ENCODE results near the gene SCTR. TPM values are rescaled to one million over a fixed set of nuclear protein-coding genes. Genes with fewer than 3 reads are reported as not detected.

Gene SCTR
- total RNA-seq, 1 donor from 2014 or later, result not detected

DNA sequence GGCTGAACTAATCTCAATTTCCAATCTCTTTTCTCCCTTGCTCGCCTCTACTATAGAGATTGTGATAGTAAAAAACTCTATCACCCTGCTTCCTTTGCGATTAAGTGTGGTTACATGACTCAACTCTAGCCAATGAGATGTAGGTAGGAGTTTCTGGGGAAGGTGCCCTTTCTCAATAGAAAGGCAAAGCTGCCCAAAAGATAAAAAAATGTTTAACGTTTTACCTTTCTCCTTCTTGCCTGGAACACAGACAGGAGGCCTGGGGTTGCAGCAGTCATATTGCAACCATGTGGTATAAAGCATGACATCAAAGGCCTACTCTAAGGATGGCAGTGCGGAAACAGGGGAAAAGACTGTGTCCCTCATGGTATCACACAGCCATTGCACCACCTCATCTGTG is 61.1 kb downstream of the SCTR start:
- H3K4me1 Mint-ChIP-seq (ENCODE audit: low read depth), result peaks cover 7% of the 10 kb centered on the region
- H3K36me3 Mint-ChIP-seq (ENCODE audit: low read depth), result no peaks in the 10 kb centered on the region
- H3K27me3 Mint-ChIP-seq (ENCODE audit: low read depth), result peaks cover 22% of the 10 kb centered on the region
- no peak for DNase-seq (ENCODE audit: low spot score)
- H3K4me3 Mint-ChIP-seq (ENCODE audit: unreplicated experiment), result no peak overlapping the region
- no peak overlapping the region for H3K27ac Mint-ChIP-seq (ENCODE audit: unreplicated experiment)
- TF ChIP-seq, protein P1, sequence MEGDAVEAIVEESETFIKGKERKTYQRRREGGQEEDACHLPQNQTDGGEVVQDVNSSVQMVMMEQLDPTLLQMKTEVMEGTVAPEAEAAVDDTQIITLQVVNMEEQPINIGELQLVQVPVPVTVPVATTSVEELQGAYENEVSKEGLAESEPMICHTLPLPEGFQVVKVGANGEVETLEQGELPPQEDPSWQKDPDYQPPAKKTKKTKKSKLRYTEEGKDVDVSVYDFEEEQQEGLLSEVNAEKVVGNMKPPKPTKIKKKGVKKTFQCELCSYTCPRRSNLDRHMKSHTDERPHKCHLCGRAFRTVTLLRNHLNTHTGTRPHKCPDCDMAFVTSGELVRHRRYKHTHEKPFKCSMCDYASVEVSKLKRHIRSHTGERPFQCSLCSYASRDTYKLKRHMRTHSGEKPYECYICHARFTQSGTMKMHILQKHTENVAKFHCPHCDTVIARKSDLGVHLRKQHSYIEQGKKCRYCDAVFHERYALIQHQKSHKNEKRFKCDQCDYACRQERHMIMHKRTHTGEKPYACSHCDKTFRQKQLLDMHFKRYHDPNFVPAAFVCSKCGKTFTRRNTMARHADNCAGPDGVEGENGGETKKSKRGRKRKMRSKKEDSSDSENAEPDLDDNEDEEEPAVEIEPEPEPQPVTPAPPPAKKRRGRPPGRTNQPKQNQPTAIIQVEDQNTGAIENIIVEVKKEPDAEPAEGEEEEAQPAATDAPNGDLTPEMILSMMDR (IDR thresholded peaks at IDR 0.05), result no peak
- no peaks in the 10 kb centered on the region for H3K9me3 Mint-ChIP-seq (ENCODE audit: low read depth)

DNA sequence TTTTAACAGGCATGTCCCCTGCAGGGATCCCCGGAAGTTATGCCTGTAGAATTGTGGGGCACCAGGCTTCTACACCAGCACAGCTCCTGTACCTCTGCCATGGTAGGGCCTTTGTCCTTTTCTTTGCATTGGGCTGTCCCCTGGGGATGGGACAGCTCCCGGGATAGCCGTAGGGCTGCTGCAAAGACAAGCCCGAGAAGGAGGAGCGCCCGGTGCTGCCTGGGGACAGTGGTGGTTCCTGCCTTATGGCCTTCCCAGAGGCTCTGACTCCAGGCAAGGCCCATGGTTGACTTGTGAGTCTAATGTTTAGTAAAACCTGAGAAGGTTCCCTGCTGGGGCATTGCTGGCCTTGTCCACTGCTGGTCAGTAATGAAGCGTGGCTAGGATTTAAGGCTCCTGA is 61.7 kb downstream of the SCTR start:
- TF ChIP-seq, protein P1 (IDR thresholded peaks at IDR 0.05), result no peak
- Mint-ChIP-seq H3K27me3 (ENCODE audit: low read depth) (peaks cover 24% of the 10 kb centered on the region), H3K4me3 (ENCODE audit: unreplicated experiment) (no peak overlapping the region), H3K36me3 (ENCODE audit: low read depth) (no peaks in the 10 kb centered on the region), H3K9me3 (ENCODE audit: low read depth) (no peaks in the 10 kb centered on the region), H3K27ac (ENCODE audit: unreplicated experiment) (no peak overlapping the region), H3K4me1 (ENCODE audit: low read depth) (peaks cover 6% of the 10 kb centered on the region)
- no peak for DNase-seq (ENCODE audit: low spot score)

DNA sequence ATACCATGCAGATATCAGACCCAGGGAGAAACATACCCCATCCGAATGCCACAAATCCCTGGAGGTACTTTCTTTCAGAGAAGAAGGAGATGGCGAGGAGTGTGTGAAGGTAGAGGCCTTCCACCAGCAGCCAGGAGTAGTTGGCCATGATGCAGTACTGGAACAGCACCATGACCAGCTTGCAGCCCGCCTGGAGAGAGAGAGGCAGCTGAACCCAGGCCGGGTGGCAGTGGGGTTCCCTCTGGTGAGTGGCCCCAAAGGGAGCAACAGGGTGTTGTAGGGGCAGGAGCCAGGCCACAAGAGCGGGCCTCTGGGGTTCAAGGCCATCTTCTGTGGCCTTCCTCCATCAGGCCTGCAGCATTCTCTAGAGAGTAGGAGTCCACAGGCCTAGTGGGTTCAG is 62.5 kb downstream of the SCTR start:
- DNase-seq (ENCODE audit: low spot score), result no peak
- Mint-ChIP-seq H3K27ac (ENCODE audit: unreplicated experiment) (no peak overlapping the region), H3K9me3 (ENCODE audit: low read depth) (no peaks in the 10 kb centered on the region), H3K36me3 (ENCODE audit: low read depth) (no peaks in the 10 kb centered on the region), H3K27me3 (ENCODE audit: low read depth) (peaks cover 24% of the 10 kb centered on the region), H3K4me1 (ENCODE audit: low read depth) (peaks cover 6% of the 10 kb centered on the region), H3K4me3 (ENCODE audit: unreplicated experiment) (no peak overlapping the region)
- TF ChIP-seq, protein P1 (IDR thresholded peaks at IDR 0.05), result no peak

DNA sequence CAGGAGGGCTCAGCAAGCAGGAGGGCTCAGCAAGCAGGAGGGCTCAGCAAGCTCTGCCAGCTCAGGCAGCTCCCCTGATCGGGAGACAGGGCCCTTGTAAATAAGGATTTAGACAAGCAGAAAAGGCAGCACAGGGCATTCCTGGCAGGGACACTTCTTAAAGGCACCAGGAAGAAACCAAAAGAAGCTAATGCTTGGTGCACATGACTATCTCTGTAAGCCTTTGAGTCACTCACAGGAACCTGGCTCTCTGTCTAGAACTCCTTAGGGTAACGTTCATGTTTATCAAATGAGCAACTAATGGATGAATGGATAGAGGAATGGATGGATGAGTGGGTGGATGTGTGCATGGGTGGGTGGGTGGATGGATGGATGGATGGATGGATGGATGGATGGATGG is 64.2 kb downstream of the SCTR start:
- peaks cover 11% of the 10 kb centered on the region for H3K4me1 Mint-ChIP-seq (ENCODE audit: low read depth)
- peaks cover 31% of the 10 kb centered on the region for H3K27me3 Mint-ChIP-seq (ENCODE audit: low read depth)
- no peak overlapping the region for H3K4me3 Mint-ChIP-seq (ENCODE audit: unreplicated experiment)
- peaks cover 2% of the 10 kb centered on the region for H3K36me3 Mint-ChIP-seq (ENCODE audit: low read depth)
- DNase-seq (ENCODE audit: low spot score), result no peak
- TF ChIP-seq, protein P1 (IDR thresholded peaks at IDR 0.05), result no peak
- H3K27ac Mint-ChIP-seq (ENCODE audit: unreplicated experiment), result no peak overlapping the region
- H3K9me3 Mint-ChIP-seq (ENCODE audit: low read depth), result peaks cover 3% of the 10 kb centered on the region

DNA sequence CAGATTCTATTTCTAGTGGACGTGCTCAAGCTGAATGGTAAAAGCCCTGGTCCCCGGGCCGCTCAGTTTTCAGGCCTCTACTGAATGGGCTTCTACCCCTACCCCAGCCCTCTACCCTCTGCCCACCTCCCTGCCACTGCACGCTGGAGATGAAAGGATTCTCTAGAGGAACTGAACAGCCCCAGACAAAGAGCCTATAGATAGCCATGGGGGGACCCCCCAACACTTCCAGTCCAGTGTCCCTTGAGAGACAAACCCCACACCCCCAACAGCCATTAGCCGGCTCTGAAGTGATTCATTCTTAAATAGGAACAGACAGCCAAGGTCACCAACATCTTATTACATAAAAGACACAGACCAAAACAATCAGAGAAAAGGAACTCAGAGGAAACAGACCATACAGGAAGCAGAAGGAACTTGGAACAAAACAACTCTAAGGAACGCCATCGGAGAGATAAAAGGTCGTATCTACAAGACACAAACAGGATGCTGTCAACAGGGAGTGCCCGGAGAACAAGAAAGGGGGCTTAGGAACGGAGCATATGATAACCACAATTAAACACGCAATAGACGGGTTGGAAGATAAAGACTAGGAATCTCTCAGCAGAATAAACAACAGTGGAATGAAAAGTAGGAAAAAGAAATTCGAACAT is 69.1 kb downstream of the SCTR start:
- H3K36me3 Mint-ChIP-seq (ENCODE audit: low read depth), result peaks cover 2% of the 10 kb centered on the region
- DNase-seq (ENCODE audit: low spot score), result no peak
- peaks cover 67% of the 10 kb centered on the region for H3K27me3 Mint-ChIP-seq (ENCODE audit: low read depth)
- H3K4me3 Mint-ChIP-seq (ENCODE audit: unreplicated experiment), result no peak overlapping the region
- peaks cover 3% of the 10 kb centered on the region for H3K9me3 Mint-ChIP-seq (ENCODE audit: low read depth)
- TF ChIP-seq, protein P1 (IDR thresholded peaks at IDR 0.05), result no peak
- H3K27ac Mint-ChIP-seq (ENCODE audit: unreplicated experiment), result no peak overlapping the region
- H3K4me1 Mint-ChIP-seq (ENCODE audit: low read depth), result peaks cover 6% of the 10 kb centered on the region

Measured in chondrocyte (in vitro differentiated cells).